Loucy (cell line): ENCODE measurements around the gene TGFBR3L.

Source experiments
- H2AFZ ChIP-seq: fragments of 200-600 bp; sonication (generic); 2 replicates; pipeline ENCODE4 v1.6.0; 2016; ENCODE audit warnings: antibody characterized with exemption, mild to moderate bottlenecking, low read length, moderate library complexity
- H3F3A ChIP-seq: fragments of 200-600 bp; 2 replicates; pipeline ENCODE4 v1.6.0; 2016; ENCODE audit warnings: antibody characterized with exemption, low read depth, mild to moderate bottlenecking
- H3K27me3 ChIP-seq: fragments of 200-600 bp; sonication (generic); 2 replicates; pipeline ENCODE4 v1.6.1; 2014; ENCODE audit warnings: low read length, mild to moderate bottlenecking; ENCODE audit not compliant: insufficient read depth, poor library complexity, severe bottlenecking
- H3K36me3 ChIP-seq: fragments of 200-600 bp; sonication (generic); 2 replicates; pipeline ENCODE4 v1.6.1; 2016; ENCODE audit warnings: low read length; ENCODE audit not compliant: insufficient read depth
- H3K4me1 ChIP-seq: fragments of 200-600 bp; sonication (generic); 2 replicates; pipeline ENCODE4 v1.5.1; 2014; ENCODE audit warnings: low read length, mild to moderate bottlenecking; ENCODE audit not compliant: insufficient read depth, poor library complexity, severe bottlenecking
- H3K4me2 ChIP-seq: fragments of 200-600 bp; sonication (generic); 2 replicates; pipeline ENCODE4 v1.6.0; 2014; ENCODE audit warnings: antibody characterized with exemption, low read length, low read depth, mild to moderate bottlenecking; ENCODE audit not compliant: poor library complexity, severe bottlenecking
- H3K4me3 ChIP-seq: fragments of 200-600 bp; sonication (generic); 2 replicates; pipeline ENCODE4 v1.5.1; 2014; ENCODE audit warnings: low read length, mild to moderate bottlenecking, mixed read lengths; ENCODE audit not compliant: poor library complexity, severe bottlenecking
- H3K79me2 ChIP-seq: fragments of 200-600 bp; sonication (generic); 2 replicates; pipeline ENCODE4 v1.6.1; 2014; ENCODE audit warnings: low read length; ENCODE audit not compliant: insufficient read depth
- H3K9ac ChIP-seq: fragments of 200-600 bp; sonication (generic); 2 replicates; pipeline ENCODE4 v1.6.0; 2014; ENCODE audit warnings: mild to moderate bottlenecking, low read depth, low read length, moderate library complexity; ENCODE audit not compliant: poor library complexity, severe bottlenecking
- H3K9me2 ChIP-seq: fragments of 200-600 bp; sonication (generic); replicated peaks from 2 replicates; pipeline ENCODE4 v1.6.1; 2016; ENCODE audit warnings: low read depth, low read length, mixed read lengths
- H3K9me3 ChIP-seq: fragments of 200-600 bp; sonication (generic); 2 replicates; pipeline ENCODE4 v1.6.1; 2014; ENCODE audit warnings: mild to moderate bottlenecking, antibody characterized with exemption, low read length, low read depth; ENCODE audit not compliant: insufficient read depth
- H4K20me1 ChIP-seq: fragments of 200-600 bp; sonication (generic); 2 replicates; pipeline ENCODE4 v1.6.0; 2014; ENCODE audit warnings: antibody characterized with exemption, low read length, mild to moderate bottlenecking; ENCODE audit not compliant: insufficient read depth, poor library complexity, severe bottlenecking
- CTCF ChIP-seq: fragments of 200-600 bp; sonication (generic); conservative IDR thresholded peaks from 2 replicates; pipeline ENCODE4 v1.5.1; 2014; ENCODE audit warnings: mild to moderate bottlenecking, antibody characterized with exemption, low read length
- EZH2phosphoT487 ChIP-seq: fragments of 200-600 bp; IDR thresholded peaks from 2 replicates; pipeline ENCODE4 v1.6.1; 2018; ENCODE audit warnings: antibody characterized with exemption, mild to moderate bottlenecking, moderate library complexity, borderline replicate concordance

The TGFBR3L gene

DNA sequence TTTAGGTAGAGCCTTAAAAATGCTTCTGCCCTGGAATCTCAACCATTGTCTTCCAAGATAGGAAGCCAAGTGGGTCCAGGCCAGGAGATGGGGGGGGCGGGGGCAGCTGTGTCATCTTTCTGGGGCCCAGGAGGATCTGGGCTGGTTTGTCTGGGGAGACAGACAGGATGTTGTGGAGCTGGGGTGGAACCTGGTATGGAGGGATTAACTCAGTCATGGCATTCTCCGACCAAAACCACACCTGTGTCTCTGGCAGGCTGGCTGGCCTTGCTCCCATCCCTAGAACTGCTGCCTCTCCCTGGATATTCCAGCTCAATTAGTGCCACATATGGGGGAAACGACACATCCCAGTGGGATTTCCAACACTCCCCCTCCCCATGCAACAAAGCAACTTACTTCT, 13.7 kb upstream of the TGFBR3L start:
- no peak for TF ChIP-seq CTCF
- TF ChIP-seq EZH2phosphoT487 = no peak
- Histone ChIP-seq H2AFZ (no peak overlapping the region), H3K9ac (no peak overlapping the region), H3K79me2 (peaks cover 28% of the 10 kb centered on the region), H3K4me1 (peaks cover 21% of the 10 kb centered on the region), H3K36me3 (no peaks in the 10 kb centered on the region), H3K4me3 (no peak overlapping the region), H3K9me2 (no peaks in the 10 kb centered on the region), H3F3A (no peaks in the 10 kb centered on the region), H3K4me2 (no peak overlapping the region), H4K20me1 (peaks cover 20% of the 10 kb centered on the region), H3K9me3 (no peaks in the 10 kb centered on the region), H3K27me3 (no peaks in the 10 kb centered on the region)

- peaks cover 32% of the 10 kb centered on the region for H3K79me2 ChIP-seq
- no peaks in the 10 kb centered on the region for H3K9me3 ChIP-seq
- TF ChIP-seq CTCF (no peak), EZH2phosphoT487 (no peak)
- peaks cover 24% of the 10 kb centered on the region for H4K20me1 ChIP-seq
- no peaks in the 10 kb centered on the region for H3K9me2 ChIP-seq
- no peaks in the 10 kb centered on the region for H3F3A ChIP-seq
- H2AFZ ChIP-seq = no peak overlapping the region
- H3K9ac ChIP-seq = no peak overlapping the region
- peaks cover 25% of the 10 kb centered on the region for H3K4me1 ChIP-seq
- H3K4me3 ChIP-seq = no peak overlapping the region
- H3K36me3 ChIP-seq = no peaks in the 10 kb centered on the region
- no peak overlapping the region for H3K4me2 ChIP-seq
- no peaks in the 10 kb centered on the region for H3K27me3 ChIP-seq
These were observed 13.3 kb upstream of the TGFBR3L start for GRCh38 chr19:7901337-7901736.

GRCh38 chr19:7902796-7903243, 11.8 kb upstream of the TGFBR3L start:
- Histone ChIP-seq H3K79me2 (peaks cover 45% of the 10 kb centered on the region), H4K20me1 (peaks cover 30% of the 10 kb centered on the region), H3K9ac (peak overlapping the region; percentile 92), H3K36me3 (no peaks in the 10 kb centered on the region), H3K9me2 (no peaks in the 10 kb centered on the region), H3K9me3 (no peaks in the 10 kb centered on the region), H3F3A (no peaks in the 10 kb centered on the region), H3K4me1 (peaks cover 25% of the 10 kb centered on the region), H3K4me2 (peak overlapping the region; percentile 95), H3K27me3 (no peaks in the 10 kb centered on the region), H3K4me3 (peak overlapping the region; percentile 91), H2AFZ (peak overlapping the region; percentile 95)
- TF ChIP-seq EZH2phosphoT487 (no peak), CTCF (no peak)
